ENCODE results near the gene APBB2. TPM values are rescaled to one million over a fixed set of nuclear protein-coding genes. Genes with fewer than 3 reads are reported as not detected.
"Not testable (repeated sequence)": the region's sequence is repeated elsewhere in the genome, so short reads cannot be mapped to it uniquely, and the experiment has no call there.

APBB2 gene
- total and polyA plus RNA-seq, 12 donors: 5.2 to 35.4 (median 26.3) TPM

DNA sequence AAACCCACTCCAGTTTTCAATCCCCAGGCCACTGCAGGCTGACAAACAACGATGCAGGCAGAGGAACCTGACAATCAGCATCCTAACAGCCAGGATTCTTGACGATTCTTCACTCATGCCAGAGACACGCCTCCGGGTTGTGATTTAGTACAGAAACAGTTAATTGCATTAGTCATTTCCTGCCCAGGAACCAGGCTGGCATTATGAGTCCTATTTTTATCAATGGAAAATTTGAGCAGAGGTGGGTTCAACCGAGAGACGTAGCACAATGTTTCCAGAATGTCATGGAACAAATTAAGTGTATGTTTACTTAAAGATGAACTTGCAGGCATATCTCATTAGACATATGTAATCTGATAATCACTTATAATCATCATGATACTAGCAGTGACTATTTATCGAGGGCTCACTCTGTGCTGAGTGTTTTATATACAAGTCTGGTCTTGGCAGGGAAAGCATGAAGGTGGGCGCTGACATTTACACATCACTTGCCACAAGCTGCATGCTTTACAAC is 304.9 kb downstream of the APBB2 start:
- no peaks in the 10 kb centered on the region for H3K27me3 ChIP-seq
- WGBS, 2 donors: 32 to 36% methylated on average over 8 of the region's 8 CpGs
- DNase-seq (no peak), ATAC-seq (peak in 6 of 8 donors; percentile 48 to 79 (median 61))
- no peak for TF ChIP-seq CTCF (IDR thresholded peaks at IDR 0.05)
- H3K4me1 ChIP-seq: peaks cover 0 to 27% (median 13%) of the 10 kb centered on the region in 9 donors
- no peak overlapping the region for H3K4me3 ChIP-seq
- intact Hi-C loops (cut with DNase I): loop anchor here in 2 of 10 donors (5.0 to 10.0 kb wide), 2 partner anchors 308 to 755 kb away; no protein-coding TSS in a partner anchor
- peaks cover 0 to 3% (median 0%) of the 10 kb centered on the region in 11 donors for H3K9me3 ChIP-seq
- peaks cover 0 to 10% (median 0%) of the 10 kb centered on the region in 9 donors for H3K36me3 ChIP-seq
- peak overlapping the region in 3 of 10 donors; percentile 29 to 66 (median 29) for H3K27ac ChIP-seq

DNA sequence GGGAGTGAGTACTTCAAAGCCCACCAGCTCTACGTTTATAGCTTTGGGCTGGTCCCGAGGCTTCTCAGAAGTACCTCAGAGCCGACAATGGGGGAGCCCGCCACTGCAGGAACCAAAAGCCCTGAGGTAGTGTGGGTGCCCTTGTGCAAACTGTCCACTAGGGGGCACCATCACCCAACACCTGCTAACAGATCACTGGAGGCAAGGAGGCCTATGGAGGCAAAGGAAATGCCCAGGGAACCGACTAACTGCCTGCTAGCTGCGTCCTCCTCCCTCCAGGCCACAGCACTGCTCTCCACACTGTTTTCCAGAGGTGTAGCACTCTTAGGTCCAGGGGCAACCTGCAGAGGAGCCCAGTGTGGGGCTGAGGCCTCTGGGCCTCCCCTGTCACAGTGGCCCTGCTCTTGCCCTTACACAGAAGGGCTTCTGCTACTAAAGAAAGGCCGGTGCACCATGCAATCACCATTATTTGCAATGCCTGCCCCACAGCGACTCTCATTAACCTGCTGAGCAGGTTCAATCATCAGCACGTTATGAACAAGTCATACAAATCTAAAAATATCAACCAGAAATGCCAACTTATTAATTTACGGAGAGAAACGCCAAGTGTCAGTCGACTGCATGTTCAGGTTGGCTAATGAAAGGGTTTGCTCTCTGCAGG is 305.5 kb downstream of the APBB2 start:
- WGBS, 2 donors: 39 to 47% methylated on average over 12 of the region's 12 CpGs
- peaks cover 0 to 11% (median 0%) of the 10 kb centered on the region in 9 donors for H3K36me3 ChIP-seq

DNA sequence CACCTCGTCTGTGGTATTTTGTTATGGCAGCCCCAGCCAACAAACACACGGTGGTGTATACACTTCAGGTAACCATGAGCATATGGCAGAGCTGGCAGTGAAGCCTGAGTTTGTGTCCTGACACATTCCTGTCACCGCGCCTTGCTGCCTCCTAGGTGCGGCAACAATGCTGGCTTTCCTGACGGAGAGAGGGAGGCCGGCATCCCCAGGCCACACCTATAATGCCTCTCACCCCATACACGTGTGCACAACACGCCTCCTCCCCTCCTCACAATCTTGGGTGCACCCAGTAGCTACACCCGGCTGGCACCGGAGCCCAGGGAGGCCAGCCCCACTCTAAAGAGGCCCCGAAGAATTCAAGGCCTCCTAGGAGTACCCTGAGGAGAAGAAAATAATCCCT is 306.0 kb downstream of the APBB2 start:
- ATAC-seq: peak in 6 of 8 donors; percentile 2 to 35 (median 11)
- no peak for DNase-seq
- H3K9me3 ChIP-seq: no peaks in the 10 kb centered on the region
- H3K27ac ChIP-seq: peak overlapping the region in 3 of 10 donors; percentile 29 to 63 (median 42)
- H3K36me3 ChIP-seq: peaks cover 0 to 17% (median 0%) of the 10 kb centered on the region in 9 donors
- H3K4me3 ChIP-seq: no peak overlapping the region
- H3K27me3 ChIP-seq: no peaks in the 10 kb centered on the region
- peaks cover 0 to 27% (median 13%) of the 10 kb centered on the region in 9 donors for H3K4me1 ChIP-seq
- intact Hi-C loops (cut with DNase I): loop anchor here in 2 of 10 donors (5.0 to 10.0 kb wide), 2 partner anchors 309 to 757 kb away; no protein-coding TSS in a partner anchor
- 83 to 88% methylated on average over 12 of the region's 12 CpGs for WGBS, 2 donors
- no peak for TF ChIP-seq CTCF (IDR thresholded peaks at IDR 0.05)

More for the DNA sequence above, 305.5 kb downstream of the APBB2 start:
- peak; percentile 76 to 97 (median 87) for TF ChIP-seq CTCF (IDR thresholded peaks at IDR 0.05)
- H3K4me3 ChIP-seq: no peak overlapping the region
- no peaks in the 10 kb centered on the region for H3K27me3 ChIP-seq
- peaks cover 0 to 27% (median 13%) of the 10 kb centered on the region in 9 donors for H3K4me1 ChIP-seq
- intact Hi-C loops (cut with DNase I): loop anchor here in 2 of 10 donors (5.0 to 10.0 kb wide), 2 partner anchors 308 to 756 kb away; no protein-coding TSS in a partner anchor
- ATAC-seq (peak; percentile 56 to 93 (median 81)), DNase-seq (peak; percentile 48 to 57)
- H3K27ac ChIP-seq: peak overlapping the region in 4 of 10 donors; percentile 3 to 63 (median 36)
- H3K9me3 ChIP-seq: no peaks in the 10 kb centered on the region

- H3K27me3 ChIP-seq: no peaks in the 10 kb centered on the region
- no peaks in the 10 kb centered on the region for H3K9me3 ChIP-seq
- H3K27ac ChIP-seq: no peak overlapping the region
- 92 to 94% methylated on average over 8 of the region's 8 CpGs for WGBS, 2 donors
- intact Hi-C loops (cut with DNase I): loop anchor here in 2 of 10 donors (5.0 to 10.0 kb wide), 2 partner anchors 312 to 759 kb away; no protein-coding TSS in a partner anchor
- ATAC-seq (no peak), DNase-seq (no peak)
- H3K4me1 ChIP-seq: peaks cover 0 to 27% (median 13%) of the 10 kb centered on the region in 9 donors
- no peak for TF ChIP-seq CTCF (IDR thresholded peaks at IDR 0.05)
- H3K4me3 ChIP-seq: no peak overlapping the region
- peaks cover 0 to 28% (median 0%) of the 10 kb centered on the region in 9 donors for H3K36me3 ChIP-seq
These were observed 308.9 kb downstream of the APBB2 start for GRCh38 chr4:40905414-40905813.

GRCh38 chr4:40900531-40900930 is 313.8 kb downstream of the APBB2 start:
- H3K4me3 ChIP-seq, H3K27ac ChIP-seq, DNase-seq, H3K27me3 ChIP-seq, H3K9me3 ChIP-seq, ATAC-seq: not testable (repeated sequence)
- intact Hi-C loops (cut with DNase I): loop anchor here in 1 of 10 donors (10.0 kb wide), 1 partner anchor 764 kb away; no protein-coding TSS in a partner anchor
- WGBS, 2 donors: 96 to 98% methylated on average over 4 of the region's 4 CpGs
- peaks cover 0 to 51% (median 0%) of the 10 kb centered on the region in 9 donors for H3K36me3 ChIP-seq
- peaks cover 0 to 15% (median 0%) of the 10 kb centered on the region in 9 donors for H3K4me1 ChIP-seq

Data from heart right ventricle (tissue), 16 donors.